Breast epithelium (tissue), 4 donors: ENCODE results near the gene PAX4. TPM values are rescaled to one million over a fixed set of nuclear protein-coding genes. Genes with fewer than 3 reads are reported as not detected.

Source experiments
- DNase-seq, 2 donors: peaks; one replicate each; pipeline ENCODE4 v3.0.0-alpha.2; 2019; ENCODE audit warnings: low spot score in 2 of 2
- H3K27ac ChIP-seq, 2 donors: fragments of 200-600 bp; sonication (generic) in 1 of 2; one replicate each; pipeline ENCODE4 v1.5.1; 2016 to 2019; ENCODE audit warnings: mild to moderate bottlenecking in 1 of 2
- H3K27me3 ChIP-seq, 2 donors: fragments of 200-600 bp; sonication (generic) in 1 of 2; one replicate each; pipeline versions ENCODE4 v1.5.1 to v1.6.0; 2017 to 2019; ENCODE audit warnings: control low read depth in 1 of 2, mild to moderate bottlenecking in 1 of 2
- H3K36me3 ChIP-seq: fragments of 200-600 bp; one replicate; pipeline ENCODE4 v1.5.1; 2019
- H3K4me1 ChIP-seq, 2 donors: fragments of 200-600 bp; sonication (generic); one replicate each; pipeline ENCODE4 v1.5.1; 2016 to 2019; ENCODE audit warnings: control low read depth in 1 of 2
- H3K4me3 ChIP-seq, 3 donors: fragments of 200-600 bp; sonication (generic); 1 replicate in 2 of 3; 2 replicates in 1 of 3; pipeline ENCODE4 v1.5.1; 2016 to 2019; ENCODE audit warnings: mild to moderate bottlenecking in 3 of 3, moderate library complexity in 2 of 3
- H3K9me3 ChIP-seq, 2 donors: fragments of 200-600 bp; sonication (generic) in 1 of 2; one replicate each; pipeline ENCODE4 v1.5.1; 2016 to 2019; ENCODE audit warnings: control low read depth in 1 of 2
- CTCF ChIP-seq, 3 donors: fragments of 450-650 bp; IDR thresholded peaks; one replicate each; pipeline ENCODE4 v1.5.1; 2016 to 2017; ENCODE audit warnings: antibody characterized with exemption in 3 of 3, mild to moderate bottlenecking in 3 of 3, moderate library complexity in 3 of 3
- POLR2A ChIP-seq: fragments of 450-650 bp; IDR thresholded peaks from one replicate; pipeline ENCODE4 v1.6.1; 2016; ENCODE audit warnings: antibody characterized with exemption, mild to moderate bottlenecking, moderate library complexity
- POLR2AphosphoS5 ChIP-seq, 3 donors: sonication (generic); formaldehyde crosslinking; IDR thresholded peaks; one replicate each; pipeline ENCODE4 v1.6.1; 2017; ENCODE audit warnings: antibody characterized with exemption in 3 of 3
- intact Hi-C: fragments of 100-400 bp; cut with DNase I; formaldehyde crosslinking; loops from one replicate; pipeline ENCODE4 v1.15.1; 2023; ENCODE audit warnings: low total_unique reads
- total RNA-seq, 3 donors: library from RNA; depleted of rRNA; stranded (reverse); fragments of >200 nt; gene quantifications; one replicate each; pipeline ENCODE4 v1.1.0, GENCODE V29; 2016

PAX4 gene
- total RNA-seq, 3 donors from 2014 or later = not detected

- intact Hi-C loops = no loop called here
- H3K27me3 ChIP-seq = peaks cover 3 to 55% of the 10 kb centered on the region in 2 donors
- H3K9me3 ChIP-seq = no peaks in the 10 kb centered on the region
These were observed 1.9 kb upstream of the PAX4 start for GRCh38 chr7:127619681-127620405.

GRCh38 chr7:127618775-127619174 is 833 bp upstream of the PAX4 start:
- no peaks in the 10 kb centered on the region for H3K9me3 ChIP-seq
- no peaks in the 10 kb centered on the region for H3K36me3 ChIP-seq
- peaks cover 3 to 60% of the 10 kb centered on the region in 2 donors for H3K27me3 ChIP-seq
- intact Hi-C loops = no loop called here
- DNase-seq = no peak
- TF ChIP-seq POLR2AphosphoS5 (IDR thresholded peaks at IDR 0.05) (no peak), POLR2A (no peak), CTCF (IDR thresholded peaks at IDR 0.05) (no peak)
- H3K4me3 ChIP-seq = no peak overlapping the region
- H3K4me1 ChIP-seq = no peaks in the 10 kb centered on the region
- H3K27ac ChIP-seq = no peak overlapping the region

More at GRCh38 chr7:127619681-127620405, 1.9 kb upstream of the PAX4 start:
- no peak overlapping the region for H3K27ac ChIP-seq
- H3K36me3 ChIP-seq = no peaks in the 10 kb centered on the region
- H3K4me3 ChIP-seq = no peak overlapping the region
- TF ChIP-seq POLR2AphosphoS5 (IDR thresholded peaks at IDR 0.05) = no peak
- TF ChIP-seq CTCF (IDR thresholded peaks at IDR 0.05) = no peak
- no peak for DNase-seq
- no peaks in the 10 kb centered on the region for H3K4me1 ChIP-seq

- Histone ChIP-seq H3K36me3 (no peaks in the 10 kb centered on the region), H3K27me3 (peaks cover 3 to 60% of the 10 kb centered on the region in 2 donors), H3K4me1 (no peaks in the 10 kb centered on the region), H3K4me3 (no peak overlapping the region), H3K9me3 (no peaks in the 10 kb centered on the region), H3K27ac (no peak overlapping the region)
- no peak for DNase-seq
- intact Hi-C loops = no loop called here
- TF ChIP-seq CTCF (IDR thresholded peaks at IDR 0.05) = no peak
- TF ChIP-seq POLR2A = no peak
- no peak for TF ChIP-seq POLR2AphosphoS5 (IDR thresholded peaks at IDR 0.05)
These were observed 1.2 kb downstream of the PAX4 start for GRCh38 chr7:127616724-127617123.

GRCh38 chr7:127612263-127612662 is 5.7 kb downstream of the PAX4 start:
- no peaks in the 10 kb centered on the region for H3K36me3 ChIP-seq
- no peak overlapping the region for H3K27ac ChIP-seq
- H3K4me1 ChIP-seq = no peaks in the 10 kb centered on the region
- peaks cover 16 to 17% of the 10 kb centered on the region in 2 donors for H3K9me3 ChIP-seq
- DNase-seq = no peak
- TF ChIP-seq POLR2A (no peak), CTCF (IDR thresholded peaks at IDR 0.05) (no peak), POLR2AphosphoS5 (IDR thresholded peaks at IDR 0.05) (no peak)
- intact Hi-C loops = no loop called here
- no peak overlapping the region for H3K4me3 ChIP-seq
- peaks cover 0 to 22% of the 10 kb centered on the region in 2 donors for H3K27me3 ChIP-seq

- Histone ChIP-seq H3K36me3 (no peaks in the 10 kb centered on the region), H3K4me3 (no peak overlapping the region), H3K27me3 (peaks cover 0 to under 1% of the 10 kb centered on the region in 2 donors), H3K27ac (no peak overlapping the region), H3K4me1 (no peaks in the 10 kb centered on the region), H3K9me3 (peaks cover 16 to 17% of the 10 kb centered on the region in 2 donors)
- DNase-seq = no peak
- intact Hi-C loops = no loop called here
- TF ChIP-seq POLR2A = no peak
- no peak for TF ChIP-seq POLR2AphosphoS5 (IDR thresholded peaks at IDR 0.05)
- TF ChIP-seq CTCF (IDR thresholded peaks at IDR 0.05) = no peak
These were observed 8.6 kb downstream of the PAX4 start for GRCh38 chr7:127609297-127609696.
